Inferior parietal cortex (tissue), 1 donor: ENCODE measurements around the gene KRTAP5-3.
A peak's percentile ranks its signal among the peaks of the same experiment; 100 is the strongest.
"Not testable (repeated sequence)": the region's sequence is repeated elsewhere in the genome, so short reads cannot be mapped to it uniquely, and the experiment has no call there.

Experiments used
- DNase-seq: peaks from one replicate; pipeline ENCODE4 v3.0.0-alpha.2; 2016; ENCODE audit errors: extremely low spot score

Gene KRTAP5-3, protein sequence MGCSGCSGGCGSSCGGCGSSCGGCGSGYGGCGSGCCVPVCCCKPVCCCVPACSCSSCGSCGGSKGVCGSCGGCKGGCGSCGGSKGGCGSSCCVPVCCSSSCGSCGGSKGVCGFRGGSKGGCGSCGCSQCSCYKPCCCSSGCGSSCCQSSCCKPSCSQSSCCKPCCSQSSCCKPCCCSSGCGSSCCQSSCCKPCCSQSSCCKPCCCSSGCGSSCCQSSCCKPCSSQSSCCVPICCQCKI

DNA sequence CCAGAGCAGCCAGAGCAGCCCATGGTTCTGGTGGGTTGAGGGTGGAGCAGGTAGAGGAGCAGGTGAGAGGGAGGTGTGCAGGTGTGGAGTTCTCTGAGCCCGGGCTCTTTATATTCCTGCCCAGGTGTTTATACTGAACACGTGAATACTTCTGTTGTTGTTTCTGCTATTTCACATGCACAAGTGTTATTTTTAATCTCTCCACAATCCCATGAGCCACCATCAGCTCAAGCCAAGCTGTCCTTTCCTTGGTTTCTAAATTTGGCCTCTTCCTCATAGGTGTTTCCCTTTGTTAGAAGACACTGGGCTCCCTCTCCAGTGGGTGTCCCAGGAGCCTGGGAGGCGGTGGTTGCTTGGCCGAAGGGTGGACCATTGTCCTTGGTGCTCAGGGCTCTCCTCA, at the start of gene KRTAP5-3:
Gene KRTAP5-3, minus strand, starts transcription at position 101 of the 400 bp plus-strand sequence. Its CDS starts 78 bp downstream, at position 23.
- no peak for DNase-seq

DNA sequence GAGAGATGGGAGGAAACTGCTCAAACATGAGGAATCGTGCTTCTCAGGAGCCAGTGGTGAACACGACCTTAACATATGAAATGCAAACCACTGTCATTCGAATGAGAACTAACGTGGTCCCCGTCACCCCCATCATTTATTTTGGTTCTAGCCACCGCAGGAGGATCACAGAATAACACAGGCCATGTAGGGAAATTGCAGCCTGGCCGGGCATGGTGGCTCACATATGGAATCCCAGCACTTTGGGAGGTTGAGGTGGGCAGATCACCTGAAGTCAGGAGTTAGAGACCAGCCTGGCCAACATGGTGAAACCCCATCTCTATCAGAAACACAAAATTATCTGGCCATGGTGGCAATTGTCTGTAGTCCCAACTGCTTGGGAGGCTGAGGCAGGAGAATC, 48.4 kb upstream of the KRTAP5-3 start:
- no peak for DNase-seq

DNA sequence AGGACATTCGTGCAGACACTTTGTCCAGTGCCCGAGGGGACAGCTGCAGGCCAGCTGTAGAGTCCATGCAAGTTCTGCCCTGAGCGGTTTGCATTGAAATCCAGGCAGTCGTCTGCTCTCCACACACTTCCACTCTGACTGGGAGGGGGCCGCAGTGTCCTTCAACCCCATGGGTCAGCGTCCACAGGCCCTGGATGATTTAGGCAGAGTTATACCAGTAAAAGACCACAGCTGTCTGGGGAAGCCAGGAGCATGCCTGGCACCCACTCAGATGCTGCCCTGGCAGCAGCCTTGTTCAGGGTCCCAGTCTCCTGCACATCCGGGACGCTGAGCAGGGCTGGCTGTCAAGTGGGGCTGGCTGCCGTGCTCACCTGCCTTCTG, 47.8 kb upstream of the KRTAP5-3 start:
- no peak for DNase-seq

DNA sequence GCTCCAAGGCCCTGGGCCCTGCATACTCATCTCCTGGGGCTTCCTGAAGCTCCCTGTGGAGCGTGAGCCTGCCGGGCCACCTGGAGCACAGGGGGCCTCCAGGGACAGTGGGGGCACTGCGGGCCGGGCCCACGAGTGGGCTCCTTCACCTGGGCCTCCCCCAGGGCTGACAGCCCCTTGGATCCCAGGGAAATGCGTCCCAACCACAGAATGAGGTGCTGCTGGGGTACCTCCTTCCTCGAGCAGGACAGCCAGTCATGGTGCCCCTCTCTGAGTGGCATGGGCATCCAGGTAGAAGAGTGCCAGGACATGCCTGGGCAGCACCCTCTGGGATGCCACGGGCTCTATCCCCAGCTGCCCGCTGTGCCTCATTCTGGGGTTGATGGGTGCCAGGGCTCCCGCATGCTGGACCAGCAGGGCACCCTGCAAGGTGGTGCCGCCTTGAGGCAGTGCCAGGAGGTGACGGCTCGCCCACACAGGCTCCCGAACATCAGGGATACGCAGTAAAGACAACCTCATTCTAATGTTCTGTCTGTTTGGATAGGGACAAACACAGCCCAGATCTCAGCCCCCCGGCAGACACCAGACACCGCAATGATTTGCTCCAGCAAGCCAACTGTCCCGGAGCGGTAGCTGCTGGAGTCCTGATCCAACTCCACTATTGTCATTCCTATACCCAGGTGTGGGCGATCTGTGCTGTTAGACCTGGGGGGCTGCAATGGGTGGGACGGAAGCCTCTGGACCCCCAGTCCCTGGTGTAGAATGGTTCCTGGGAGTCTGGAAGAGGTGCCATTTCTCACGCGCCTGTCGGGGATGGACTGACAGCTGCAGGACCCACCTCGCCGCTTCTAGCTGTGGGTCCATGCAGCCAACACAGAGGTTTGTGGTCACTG, 47.2 kb upstream of the KRTAP5-3 start:
- DNase-seq = no peak

DNA sequence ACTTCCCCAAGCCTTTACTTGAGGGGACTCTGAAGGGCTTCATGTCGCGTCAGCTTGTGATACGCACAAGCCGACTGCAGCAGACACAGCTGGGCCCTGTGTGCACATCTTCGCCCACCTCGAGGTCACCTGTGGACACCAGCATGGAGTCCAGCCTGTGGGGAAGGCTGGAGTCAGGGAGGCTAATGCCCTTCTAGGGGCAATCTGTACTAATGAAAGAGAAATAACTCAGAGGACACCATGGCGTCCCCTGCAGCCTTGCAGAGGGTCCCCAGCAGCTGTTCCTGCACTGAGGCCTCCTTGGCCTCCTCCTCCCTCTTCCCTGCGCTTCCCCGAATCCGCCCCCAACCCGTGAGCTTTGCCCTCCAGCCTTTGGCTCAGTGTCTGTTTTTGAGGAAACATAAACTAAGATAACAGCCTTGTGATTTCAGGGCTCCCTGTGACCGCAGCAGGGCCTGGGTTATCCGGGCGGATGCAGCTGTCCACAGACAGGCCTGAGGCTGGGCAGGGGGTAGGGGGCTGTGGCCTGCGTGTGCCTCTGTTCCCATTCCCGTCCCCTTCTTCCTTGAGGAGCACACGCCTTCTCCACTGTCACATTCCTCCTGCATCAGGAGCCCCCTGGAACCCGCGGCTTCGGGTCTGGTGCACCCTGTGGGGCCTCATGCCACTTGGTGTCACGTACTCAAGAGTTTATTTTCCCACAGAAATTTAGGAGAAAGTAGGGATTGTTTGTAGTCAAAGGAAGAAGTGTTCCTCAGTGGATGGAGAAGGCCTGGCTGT, 46.3 kb upstream of the KRTAP5-3 start:
- DNase-seq = no peak

DNA sequence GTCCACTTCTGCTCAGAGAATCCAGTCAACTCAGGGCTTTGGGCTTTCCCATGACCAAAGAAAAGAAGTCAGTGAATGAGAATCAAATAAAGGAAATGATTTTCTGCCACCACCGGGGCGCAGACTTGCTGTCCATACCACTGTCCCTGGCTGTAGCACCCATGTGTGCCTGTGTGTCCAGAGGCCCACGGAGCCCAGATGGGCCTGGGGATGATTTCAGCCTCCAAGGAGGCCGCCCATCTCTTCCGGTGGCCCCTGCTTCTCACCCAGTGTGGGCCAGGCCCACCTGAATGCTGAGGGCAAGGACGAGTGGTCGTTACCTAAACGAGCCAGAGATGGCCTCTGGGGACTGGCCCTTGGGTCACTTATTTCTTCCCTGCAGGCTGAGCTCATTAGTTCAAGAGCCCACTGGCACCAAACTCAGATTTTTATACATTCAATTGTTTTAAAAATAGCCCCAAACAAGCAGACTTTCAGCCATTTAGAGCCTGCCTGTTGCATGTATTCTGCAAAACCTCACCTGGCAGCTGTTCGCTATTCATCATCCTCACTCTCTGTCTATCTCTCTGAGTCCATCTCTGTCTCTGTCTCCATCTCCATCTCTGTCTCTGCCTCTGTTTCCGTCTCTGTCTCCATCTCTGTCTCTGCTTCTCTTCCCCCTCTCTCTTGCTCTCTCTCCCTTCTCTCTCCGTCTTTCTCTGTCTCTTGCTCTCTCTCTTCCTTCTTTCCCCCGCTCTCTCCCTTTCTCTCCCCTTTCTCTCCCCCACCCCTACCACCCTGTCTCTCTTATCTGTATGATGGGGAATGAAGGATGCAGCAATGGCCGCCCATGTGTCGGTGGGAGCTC, 45.5 kb upstream of the KRTAP5-3 start:
- DNase-seq = no peak

DNA sequence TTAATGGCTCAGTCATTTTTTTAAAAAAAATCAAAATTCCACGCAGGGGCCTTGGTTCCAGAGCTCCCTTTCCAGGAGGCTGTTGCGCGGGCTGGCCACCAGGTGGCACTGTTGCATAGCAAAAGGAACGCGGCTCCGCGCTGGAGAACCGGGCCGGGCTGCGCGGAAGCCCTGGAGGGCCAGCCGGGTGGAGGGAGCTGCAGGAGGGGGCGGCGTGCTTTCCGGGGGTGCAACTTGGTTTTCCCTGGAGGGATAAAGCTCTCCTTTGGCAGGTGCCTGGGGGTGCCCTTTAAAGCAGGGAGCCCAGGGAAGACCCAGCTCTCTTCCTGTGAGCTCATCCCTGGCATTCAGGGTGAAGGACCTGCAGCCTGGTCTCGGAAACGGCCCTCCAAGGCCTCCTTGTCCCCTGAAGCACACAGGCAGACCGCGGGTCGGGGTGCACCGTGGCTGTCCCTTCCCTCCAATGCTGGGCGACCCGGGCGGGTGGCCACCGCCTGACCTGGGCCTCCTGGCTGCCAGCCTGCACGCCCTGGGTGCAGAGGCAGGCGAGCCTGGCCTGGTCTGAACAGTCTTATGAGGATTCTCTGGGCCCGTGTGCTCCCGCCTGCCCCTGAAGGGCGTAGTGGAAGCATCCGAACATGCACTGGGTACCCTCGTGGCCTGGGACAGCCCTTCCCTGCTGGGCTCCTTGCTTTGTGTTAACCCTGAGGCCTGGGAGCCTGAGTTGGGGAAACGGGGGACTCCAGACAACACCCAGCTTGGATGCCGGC, 44.7 kb upstream of the KRTAP5-3 start:
- peak; percentile 86 for DNase-seq

DNA sequence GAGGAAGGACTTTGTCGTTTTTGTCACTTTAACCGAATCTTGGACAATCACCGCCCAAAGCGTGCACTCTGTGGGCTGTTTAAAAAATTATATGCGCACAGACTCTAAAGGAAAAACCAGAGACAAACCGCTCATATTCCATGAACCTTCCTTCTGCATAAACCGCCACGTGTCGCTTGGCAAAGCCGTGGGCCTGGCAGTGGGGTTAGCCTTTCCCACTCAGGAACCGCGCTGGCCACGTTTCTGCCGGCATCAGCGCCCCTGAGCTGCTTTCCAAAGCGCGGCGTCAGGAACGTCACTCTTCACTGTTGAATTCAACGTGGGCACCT, 44.1 kb upstream of the KRTAP5-3 start:
- DNase-seq = no peak

DNA sequence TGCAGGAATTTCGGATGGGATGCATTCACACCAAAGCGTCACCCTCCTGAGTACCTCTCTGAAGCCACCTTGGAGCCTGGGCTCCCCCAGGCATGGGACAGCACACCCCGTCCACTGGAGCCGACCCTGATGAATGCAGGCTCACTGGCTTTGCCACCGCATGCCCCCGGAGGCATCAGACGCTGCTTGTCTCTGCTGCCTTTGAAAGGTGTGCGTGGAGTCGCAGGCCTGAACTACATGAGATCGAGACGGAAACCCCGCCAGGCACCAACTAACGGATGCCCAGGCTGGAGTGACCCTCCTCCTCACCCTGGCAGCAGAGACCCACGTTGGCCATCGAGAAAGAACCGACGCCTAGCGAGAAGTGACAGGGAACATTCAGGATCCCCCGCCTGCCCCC, 43.8 kb upstream of the KRTAP5-3 start:
- no peak for DNase-seq

DNA sequence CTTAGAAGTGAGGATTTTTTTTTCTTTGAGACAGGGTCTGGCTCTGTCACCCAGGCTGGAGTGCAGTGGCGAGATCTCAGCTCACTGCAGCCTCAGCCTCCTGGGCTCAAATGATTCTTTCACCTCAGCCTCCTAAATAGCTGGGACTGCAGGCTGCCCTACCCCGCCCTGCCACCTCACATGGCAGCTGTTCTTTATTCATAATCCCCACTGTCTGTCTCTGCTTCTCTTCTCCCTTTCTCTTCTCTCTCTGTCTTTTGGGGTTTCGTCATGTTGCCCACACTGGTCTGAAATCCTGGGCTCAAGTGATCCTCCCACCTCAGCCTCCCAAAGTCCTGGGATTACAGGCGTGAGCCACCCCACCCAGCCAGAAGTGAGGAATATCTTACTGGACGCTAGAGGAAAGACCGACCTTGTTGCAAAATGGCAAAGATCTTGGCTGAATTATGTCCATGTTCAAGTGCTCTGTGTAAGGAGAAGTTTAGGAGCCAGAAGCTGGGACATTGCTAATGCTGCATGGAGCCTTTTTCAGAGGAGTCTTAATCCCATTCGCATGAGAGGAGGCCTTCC, 43.2 kb upstream of the KRTAP5-3 start:
- DNase-seq = no peak

DNA sequence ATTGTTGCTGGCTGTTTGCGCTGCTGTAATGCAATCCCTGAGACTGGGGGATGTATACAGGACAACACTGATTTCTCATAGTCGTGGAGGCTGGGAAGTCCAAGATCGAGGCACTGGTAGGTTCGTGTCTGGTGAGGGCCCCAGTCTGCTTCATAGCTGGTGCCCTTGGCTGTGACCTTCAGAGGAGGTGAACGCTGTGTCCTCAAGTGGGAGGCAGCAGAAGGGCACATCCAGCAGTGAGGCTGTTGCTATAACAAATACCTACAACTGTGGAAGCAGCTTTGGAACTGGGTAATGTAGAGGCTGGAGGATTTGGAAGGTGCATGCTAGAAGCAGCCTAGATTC, 42.6 kb upstream of the KRTAP5-3 start:
- no peak for DNase-seq

DNA sequence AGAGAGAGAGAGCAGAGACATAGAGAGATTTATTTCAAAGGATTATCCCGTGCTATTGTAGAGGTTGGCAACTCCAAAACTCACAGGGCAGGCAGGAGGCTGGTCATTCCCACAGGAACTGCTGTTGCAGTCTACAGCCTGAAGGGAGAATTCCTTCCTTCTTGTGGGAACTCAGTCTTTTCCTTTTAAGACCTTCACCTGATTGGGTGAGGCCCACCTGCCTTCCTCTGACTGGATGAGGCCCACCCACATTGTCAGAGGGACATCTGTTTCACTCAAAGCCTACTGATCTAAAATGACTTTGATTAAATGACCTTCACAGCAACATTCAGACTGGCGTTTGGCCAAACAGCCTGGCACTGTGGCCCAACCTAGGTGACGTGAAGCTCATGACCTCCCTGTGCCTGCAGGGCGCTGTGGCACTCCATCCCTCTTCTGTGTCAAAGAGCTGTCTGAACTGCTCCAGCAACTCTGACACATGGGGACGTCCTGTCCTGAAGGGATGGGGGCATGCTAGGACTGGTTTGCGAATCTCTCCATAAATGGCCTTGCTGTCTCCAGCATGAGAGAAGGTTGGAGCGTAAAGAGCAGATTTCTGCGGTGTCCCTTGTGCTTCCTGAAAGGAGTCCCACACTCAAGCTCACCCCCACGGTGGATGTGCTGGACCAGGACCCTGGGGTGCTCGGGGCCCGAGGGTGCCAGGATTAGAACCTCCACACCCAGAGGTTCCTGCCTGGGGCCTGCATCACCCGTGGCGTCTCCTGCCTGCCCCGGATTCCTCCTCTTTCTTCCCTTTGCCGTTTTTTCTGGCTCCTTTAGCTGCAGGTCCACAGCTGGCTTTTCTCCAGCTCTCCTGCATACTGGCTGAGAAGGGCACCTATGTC, 42.0 kb upstream of the KRTAP5-3 start:
- DNase-seq = no peak

DNA sequence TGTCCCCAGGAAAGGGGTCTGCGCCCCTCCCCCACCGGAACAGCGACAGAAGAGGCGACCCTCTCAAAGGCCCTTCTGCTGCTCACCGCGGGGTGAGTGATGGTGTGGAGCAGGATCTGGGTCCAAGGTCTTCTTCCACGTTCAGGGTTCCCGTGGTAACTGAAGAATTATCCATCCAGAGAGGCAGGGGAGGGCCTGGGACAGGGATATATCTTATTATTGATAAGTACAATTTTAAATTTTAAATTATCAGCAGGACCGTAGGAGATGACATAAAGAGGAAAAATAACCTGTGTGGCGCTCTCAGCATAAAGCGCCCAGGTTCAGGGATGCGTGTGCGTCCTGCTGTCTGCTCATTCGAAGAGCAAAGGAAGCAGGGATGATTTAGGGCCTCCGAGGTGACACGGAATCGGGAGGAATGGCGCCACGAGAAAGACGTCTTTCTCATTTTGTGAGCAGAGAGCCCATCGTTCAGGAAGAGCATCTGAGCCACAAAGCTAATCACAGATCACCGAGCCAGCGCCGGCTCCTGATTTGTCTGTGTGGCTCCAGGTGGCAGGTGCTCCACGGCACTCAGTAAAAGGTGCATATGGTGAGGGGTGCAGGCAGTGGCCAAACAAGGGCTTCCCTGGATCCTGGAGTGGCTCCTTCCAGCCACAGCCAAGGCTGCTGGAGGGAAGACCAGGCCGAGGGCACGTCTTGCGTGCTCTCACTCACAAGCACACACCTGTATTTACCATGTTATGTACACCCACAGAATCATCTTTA, 40.6 kb upstream of the KRTAP5-3 start:
- no peak for DNase-seq

DNA sequence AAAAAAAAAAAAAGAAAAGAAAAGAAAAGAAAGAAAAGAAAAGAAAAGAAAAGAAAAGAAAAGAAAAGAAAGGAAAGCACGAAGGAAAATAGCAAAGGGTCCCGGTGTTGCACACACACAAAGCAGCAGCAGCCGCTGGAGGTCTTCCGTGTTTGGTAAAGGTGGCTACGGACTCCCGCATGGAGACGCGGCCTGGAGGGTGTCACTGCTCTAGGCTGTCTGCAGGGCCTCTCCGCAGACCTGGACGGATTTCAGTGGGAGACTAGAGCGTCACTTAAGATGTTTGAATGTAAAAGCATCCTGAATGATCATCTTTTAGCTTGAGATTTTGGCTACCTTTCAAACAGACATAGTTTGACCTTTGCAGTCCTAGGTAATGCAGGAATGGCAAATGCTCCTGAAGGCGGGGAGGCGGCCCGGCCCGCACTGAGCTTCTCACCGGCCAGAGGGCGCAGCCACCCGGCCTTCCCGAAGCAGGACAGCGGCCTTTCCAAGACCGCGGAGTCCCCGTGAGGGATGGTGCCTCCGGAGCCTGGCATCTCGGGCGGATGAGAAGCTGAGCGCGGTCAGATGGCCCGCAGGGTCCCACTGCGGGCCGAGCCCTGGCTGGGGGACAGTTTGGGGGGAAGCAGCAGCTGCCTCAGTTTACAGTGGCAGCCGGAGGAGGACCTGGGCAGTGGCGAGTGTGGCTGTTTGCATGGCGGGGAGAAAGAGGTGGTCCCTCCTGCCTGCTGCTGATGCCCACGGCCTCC, 39.8 kb upstream of the KRTAP5-3 start:
- no peak for DNase-seq

DNA sequence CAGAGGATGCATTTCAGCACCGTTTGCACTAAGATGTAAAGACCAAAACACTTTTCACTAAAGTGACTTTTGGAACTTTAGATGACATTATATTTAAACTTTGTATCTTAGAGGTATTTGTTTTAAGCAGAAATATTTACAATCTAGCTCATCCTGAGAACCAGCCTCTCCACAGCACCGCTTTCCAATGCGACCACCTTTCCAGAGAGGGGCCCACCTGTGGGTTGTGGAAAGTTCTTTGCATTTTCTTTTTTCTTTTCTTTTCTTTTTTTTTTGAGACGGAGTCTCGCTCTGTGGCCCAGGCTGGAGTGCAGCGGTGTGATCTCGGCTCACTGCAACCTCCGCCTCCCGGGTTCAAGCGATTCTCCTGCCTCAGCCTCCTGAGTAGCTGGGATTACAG, 38.3 kb upstream of the KRTAP5-3 start:
- DNase-seq = not testable (repeated sequence)

DNA sequence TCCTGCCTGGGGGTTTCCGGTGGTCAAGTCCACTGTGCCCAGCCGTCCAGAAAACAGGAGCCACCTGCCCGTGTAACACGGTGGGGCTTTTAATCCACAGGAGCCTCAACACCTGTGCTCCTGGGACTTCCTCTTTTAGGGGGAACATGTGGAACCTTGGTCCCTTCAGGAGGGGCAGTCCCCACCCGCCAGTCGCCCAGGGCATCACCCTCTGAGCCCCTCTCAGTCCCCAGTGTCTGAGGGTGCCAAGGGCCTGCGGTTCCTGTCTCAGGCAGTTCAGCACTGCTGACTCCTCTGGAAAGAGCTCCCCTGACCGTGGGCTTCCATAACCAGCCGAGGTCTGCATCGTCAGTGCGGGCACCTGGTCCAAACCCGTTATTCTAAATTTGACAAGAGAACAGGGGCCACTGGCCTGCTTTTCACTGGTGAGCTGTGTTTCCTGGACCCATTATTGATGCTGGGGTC, 37.1 kb upstream of the KRTAP5-3 start:
- no peak for DNase-seq

DNA sequence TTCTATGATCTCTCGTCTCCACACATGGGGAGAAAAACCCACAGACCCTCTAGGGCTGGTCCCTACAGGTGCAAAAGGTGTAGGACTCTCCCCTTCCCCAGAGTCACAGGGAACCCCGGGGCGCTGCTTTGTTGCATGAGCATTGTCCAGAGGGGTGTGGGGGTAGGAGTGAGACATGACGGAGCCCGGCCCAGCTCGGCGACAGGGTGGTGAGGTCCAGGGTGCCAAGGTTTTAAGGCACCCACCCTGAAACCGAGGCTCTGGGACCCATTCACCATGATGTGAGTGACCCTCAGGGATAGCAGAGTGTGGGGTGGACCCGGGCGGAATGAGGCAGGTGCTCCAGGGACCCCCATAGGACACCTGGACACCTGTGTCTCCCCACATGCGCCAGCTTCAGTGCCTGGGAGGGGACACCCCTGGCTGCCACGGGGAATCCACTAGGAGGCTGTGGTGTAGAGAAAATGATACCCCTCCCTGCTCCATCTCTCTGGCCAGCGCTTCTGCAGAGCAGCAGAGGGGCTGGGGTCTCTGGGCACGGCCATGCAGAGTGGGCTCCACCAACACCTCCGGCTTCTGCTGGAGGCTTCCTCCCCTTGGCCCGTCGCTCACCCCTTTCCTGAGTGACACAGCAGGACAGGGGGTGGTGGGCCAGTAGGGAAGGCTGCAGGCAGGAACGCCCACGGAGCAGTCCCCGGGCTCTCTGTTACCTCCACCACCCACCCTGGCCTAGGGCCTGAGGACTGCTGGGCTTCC, 36.5 kb upstream of the KRTAP5-3 start:
- no peak for DNase-seq
